AML-193 (cell line): ENCODE measurements around the gene DNAJB9.

ENCODE experiments used
- DNase-seq, 2 experiments: peaks; one replicate each; lab custom pipeline; 2025; lab: John Stamatoyannopoulos, UW

The DNAJB9 gene

GRCh38 chr7:108605559-108606201 is 36.0 kb downstream of the DNAJB9 start:
- DNase-seq: no peak

DNA sequence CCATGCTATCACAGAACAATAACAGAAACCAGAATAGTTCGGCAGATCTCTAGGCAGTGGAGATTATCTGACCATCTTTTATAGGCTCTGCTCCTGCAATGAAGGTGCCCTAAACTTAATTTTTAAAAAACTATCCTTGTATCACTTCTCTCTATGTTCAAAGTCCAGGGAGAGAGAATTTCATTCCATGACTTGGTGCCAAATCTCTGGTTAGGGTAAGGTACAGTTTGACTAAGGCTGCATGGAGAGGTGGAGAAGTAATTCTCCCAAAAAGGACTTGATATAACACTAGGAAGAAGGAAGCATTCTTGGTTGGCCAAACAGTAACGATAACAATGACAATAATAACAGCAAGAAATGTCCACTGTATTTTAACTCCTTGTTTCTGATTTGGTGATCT is 40.0 kb downstream of the DNAJB9 start:
- DNase-seq: no peak

GRCh38 chr7:108611268-108611667 is 41.6 kb downstream of the DNAJB9 start:
- DNase-seq: no peak

DNA sequence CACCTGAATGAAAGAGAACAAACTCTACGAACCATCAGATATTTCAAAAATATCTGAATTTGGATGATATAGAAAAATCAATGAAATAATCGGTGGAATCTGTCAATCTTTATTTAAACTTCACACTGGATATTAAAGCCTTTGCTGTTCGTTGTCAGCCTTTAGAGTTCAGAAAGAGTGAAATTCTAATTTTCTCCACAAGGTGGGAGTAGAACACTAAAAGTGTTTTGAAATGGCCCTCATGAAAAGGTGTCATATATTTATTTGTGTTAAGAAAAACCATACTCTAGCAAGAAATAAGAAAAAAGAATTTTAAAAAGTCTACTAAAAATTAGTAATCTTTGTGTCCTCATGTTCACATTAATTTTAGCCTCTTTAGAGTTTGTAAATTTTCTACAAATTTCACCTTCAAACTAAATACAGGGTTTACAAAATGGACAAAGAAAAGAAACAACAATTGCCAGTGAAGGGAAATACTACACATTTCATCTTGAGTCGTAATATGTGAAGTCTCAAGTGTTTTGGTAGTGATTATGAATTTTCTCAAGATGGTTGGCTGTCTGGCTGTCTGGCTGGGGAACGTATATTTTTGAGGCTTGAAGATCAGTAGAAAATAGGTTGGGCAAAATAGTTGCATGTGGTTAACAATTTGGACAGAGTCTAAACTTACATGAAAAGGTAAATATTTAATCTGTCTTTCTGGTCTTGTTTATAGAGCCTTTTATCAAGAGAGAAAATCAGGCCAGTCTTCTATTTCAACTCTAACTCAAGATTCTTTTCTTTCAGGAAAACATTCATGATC is 43.7 kb downstream of the DNAJB9 start:
- peak; percentile 35 to 42 for DNase-seq

GRCh38 chr7:108613949-108614381 is 44.3 kb downstream of the DNAJB9 start:
- DNase-seq: no peak

GRCh38 chr7:108614896-108615295 is 45.2 kb downstream of the DNAJB9 start:
- no peak for DNase-seq

DNA sequence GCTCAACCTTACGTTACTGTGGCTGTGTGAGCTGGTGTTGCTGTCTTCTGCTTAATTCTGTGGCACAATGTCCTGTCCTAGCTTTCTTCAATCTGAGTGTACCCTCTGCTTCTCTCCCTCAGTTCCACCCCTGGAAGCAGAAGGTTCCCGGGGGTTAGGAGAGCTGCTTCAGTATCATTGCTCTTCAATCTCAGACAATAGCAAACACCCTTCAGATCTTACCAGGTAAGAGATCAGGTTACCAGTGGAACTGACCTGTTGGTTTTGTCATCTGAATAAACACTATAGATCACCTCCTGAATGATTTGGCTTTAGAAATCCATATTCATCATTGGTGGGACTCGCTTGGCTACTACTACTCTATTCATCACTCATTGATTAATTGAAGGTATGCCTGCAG is 48.4 kb downstream of the DNAJB9 start:
- no peak for DNase-seq

GRCh38 chr7:108623220-108623619 is 53.5 kb downstream of the DNAJB9 start:
- no peak for DNase-seq
